Activated CD4-positive, alpha-beta memory T cell treated with anti-CD3 and anti-CD28 coated beads for 36 hours (primary cell): ENCODE data around the gene IFIT2. TPM values are rescaled to one million over a fixed set of nuclear protein-coding genes. Genes with fewer than 3 reads are reported as not detected.
A peak's percentile ranks its signal among the peaks of the same experiment; 100 is the strongest.
"Not testable (repeated sequence)": the region's sequence is repeated elsewhere in the genome, so short reads cannot be mapped to it uniquely, and the experiment has no call there.

Experiments used
- CTCF ChIA-PET: fragments of 350-600 bp; sonication (Branson Sonifier 250); formaldehyde crosslinking; loops from one replicate; lab custom pipeline; 2021; ENCODE audit warnings: antibody characterized with exemption, inconsistent platforms; lab: Charles Lee
- POLR2A ChIA-PET: fragments of 350-600 bp; sonication (Branson Sonifier 250); formaldehyde crosslinking; loops from one replicate; lab custom pipeline; 2021; ENCODE audit warnings: antibody characterized with exemption; lab: Charles Lee
- DNase-seq: peaks from one replicate; pipeline ENCODE4 v3.0.0-alpha.2; 2020
- H3K27ac Mint-ChIP-seq: one replicate; pipeline ENCODE4 v1.8.0; 2021; ENCODE audit warnings: mixed read lengths
- H3K27me3 Mint-ChIP-seq: one replicate; pipeline ENCODE4 v1.8.0; 2021; ENCODE audit warnings: mixed read lengths
- H3K36me3 Mint-ChIP-seq: one replicate; pipeline ENCODE4 v1.8.0; 2021; ENCODE audit warnings: mixed read lengths
- H3K4me1 Mint-ChIP-seq: one replicate; pipeline ENCODE4 v1.8.0; 2021; ENCODE audit warnings: low read depth, mixed read lengths
- H3K4me3 Mint-ChIP-seq: one replicate; pipeline ENCODE4 v1.8.0; 2021; ENCODE audit warnings: mild to moderate bottlenecking, mixed read lengths
- H3K9me3 Mint-ChIP-seq: one replicate; pipeline ENCODE4 v1.8.0; 2021; ENCODE audit warnings: mixed read lengths
- intact Hi-C: fragments of 100-400 bp; cut with micrococcal nuclease; formaldehyde crosslinking; loops from one replicate; pipeline ENCODE4 v1.15.1; 2023
- total RNA-seq, 2 experiments: library from RNA; stranded (reverse); gene quantifications; one replicate each; pipeline ENCODE4 v1.2.3, GENCODE V29; 2021

Gene IFIT2, protein sequence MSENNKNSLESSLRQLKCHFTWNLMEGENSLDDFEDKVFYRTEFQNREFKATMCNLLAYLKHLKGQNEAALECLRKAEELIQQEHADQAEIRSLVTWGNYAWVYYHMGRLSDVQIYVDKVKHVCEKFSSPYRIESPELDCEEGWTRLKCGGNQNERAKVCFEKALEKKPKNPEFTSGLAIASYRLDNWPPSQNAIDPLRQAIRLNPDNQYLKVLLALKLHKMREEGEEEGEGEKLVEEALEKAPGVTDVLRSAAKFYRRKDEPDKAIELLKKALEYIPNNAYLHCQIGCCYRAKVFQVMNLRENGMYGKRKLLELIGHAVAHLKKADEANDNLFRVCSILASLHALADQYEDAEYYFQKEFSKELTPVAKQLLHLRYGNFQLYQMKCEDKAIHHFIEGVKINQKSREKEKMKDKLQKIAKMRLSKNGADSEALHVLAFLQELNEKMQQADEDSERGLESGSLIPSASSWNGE
- 10 to 100 TPM; 26.6 to 27.7 TPM for total RNA-seq

DNA sequence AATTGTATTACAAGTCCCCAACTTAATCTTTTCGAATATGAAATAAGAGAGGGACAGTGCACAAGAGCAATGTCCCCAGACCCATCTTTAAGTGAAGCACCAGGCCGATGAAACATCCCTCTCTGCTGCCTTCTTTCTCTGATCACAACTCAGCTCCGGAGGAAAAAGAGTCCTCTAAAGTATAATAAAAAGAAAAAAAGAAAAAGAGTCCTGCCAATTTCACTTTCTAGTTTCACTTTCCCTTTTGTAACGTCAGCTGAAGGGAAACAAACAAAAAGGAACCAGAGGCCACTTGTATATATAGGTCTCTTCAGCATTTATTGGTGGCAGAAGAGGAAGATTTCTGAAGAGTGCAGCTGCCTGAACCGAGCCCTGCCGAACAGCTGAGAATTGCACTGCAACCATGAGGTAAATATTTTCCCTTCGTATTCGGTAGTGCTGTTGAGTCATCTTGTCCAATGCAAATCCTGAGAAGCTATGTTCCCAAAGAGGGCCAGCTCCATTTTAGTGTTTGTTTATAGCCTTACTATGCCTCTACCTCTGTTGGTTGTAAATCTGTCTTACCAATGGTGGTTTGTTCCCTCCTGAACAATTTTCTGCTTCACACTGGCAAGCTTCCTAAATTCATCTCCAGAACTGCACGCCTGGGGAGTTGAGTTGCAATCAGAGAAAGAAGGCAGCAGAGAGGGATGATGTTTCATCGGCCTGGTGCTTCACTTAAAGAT, at the start of gene IFIT2:
TSS of gene IFIT2 (plus strand) at position 326 of the 725 bp plus-strand sequence. CDS start at position 404, 78 bp downstream.
- DNase-seq: peak; percentile 40
- peaks cover 14% of the 10 kb centered on the region for H3K9me3 Mint-ChIP-seq
- intact Hi-C loops: loop anchor here (1.0 to 2.0 kb wide), 3 partner anchors 67 to 113 kb away; partner anchors contain the start of genes IFIT1 and IFIT5
- CTCF ChIA-PET: interaction anchor here (0.7 to 1.9 kb wide), 3 partner anchors 67 to 263 kb away, joined by 3 to 8 read pairs (median 3); partner anchors contain the start of gene IFIT5
- H3K27me3 Mint-ChIP-seq: no peaks in the 10 kb centered on the region
- H3K4me1 Mint-ChIP-seq: peaks cover 32% of the 10 kb centered on the region
- H3K4me3 Mint-ChIP-seq: peak within 1 kb of the TSS; percentile 79
- peaks cover 12% of the 10 kb centered on the region for H3K36me3 Mint-ChIP-seq
- peak within 1 kb of the TSS; percentile 68 for H3K27ac Mint-ChIP-seq
- POLR2A ChIA-PET: interaction anchor here (1.4 kb wide), 1 partner anchor 30 kb away, joined by 7 read pairs; no protein-coding TSS in a partner anchor

DNA sequence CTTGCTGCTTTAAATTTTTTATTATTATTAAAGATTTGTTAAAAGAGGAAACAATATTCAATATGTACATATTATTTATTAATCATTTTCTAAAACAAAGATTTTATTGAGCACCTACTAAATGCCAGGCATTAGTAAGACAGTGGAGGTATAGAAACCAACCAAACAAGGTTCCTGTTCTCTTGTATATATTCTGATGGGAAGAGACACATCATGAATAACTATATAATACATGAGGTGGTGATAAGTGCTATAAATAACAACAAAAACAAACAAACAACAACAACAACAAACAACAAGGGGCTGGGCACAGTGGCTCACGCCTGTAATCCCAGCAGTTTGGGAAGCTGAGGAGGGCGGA, 49.6 kb upstream of the IFIT2 start:
- H3K4me3 Mint-ChIP-seq: no peak overlapping the region
- H3K27ac Mint-ChIP-seq: no peak overlapping the region
- CTCF ChIA-PET: interaction anchor here (0.8 to 2.5 kb wide), 6 partner anchors 21 to 418 kb away, joined by 3 to 18 read pairs (median 6); no protein-coding TSS in a partner anchor
- peaks cover 10% of the 10 kb centered on the region for H3K36me3 Mint-ChIP-seq
- peaks cover 21% of the 10 kb centered on the region for H3K9me3 Mint-ChIP-seq
- POLR2A ChIA-PET: interaction anchor here (0.9 kb wide), 1 partner anchor 161 kb away, joined by 3 read pairs; no protein-coding TSS in a partner anchor
- DNase-seq: no peak
- peaks cover 30% of the 10 kb centered on the region for H3K4me1 Mint-ChIP-seq
- intact Hi-C loops: loop anchor here (2.0 to 10.0 kb wide), 3 partner anchors 393 to 1623 kb away; partner anchors contain the start of genes KLLN, PANK1, PTEN and RPP30
- peaks cover 2% of the 10 kb centered on the region for H3K27me3 Mint-ChIP-seq

DNA sequence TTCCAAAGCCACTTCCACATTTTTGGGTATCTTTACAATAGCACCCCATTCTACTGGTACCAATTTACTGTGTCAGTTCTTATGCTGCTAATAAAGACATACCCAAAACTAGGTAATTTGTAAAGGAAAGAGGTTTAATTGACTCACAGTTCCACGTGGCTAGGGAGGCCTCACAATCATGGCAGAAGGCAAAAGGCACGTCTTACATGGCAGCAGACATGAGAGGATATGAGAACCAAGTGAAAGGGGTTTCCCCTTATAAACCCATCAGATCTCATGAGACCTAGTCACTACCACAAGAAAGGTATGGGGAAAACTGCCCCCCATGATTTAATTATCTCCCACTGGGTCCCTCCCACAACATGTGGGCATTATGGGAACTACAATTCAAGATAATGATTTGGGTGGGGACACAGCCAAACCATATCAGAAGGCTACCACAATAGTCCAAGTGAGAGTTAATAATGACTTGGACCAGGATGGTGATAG, 46.7 kb upstream of the IFIT2 start:
- H3K27ac Mint-ChIP-seq, CTCF ChIA-PET, DNase-seq, H3K4me3 Mint-ChIP-seq, H3K27me3 Mint-ChIP-seq, POLR2A ChIA-PET: not testable (repeated sequence)
- Mint-ChIP-seq H3K4me1 (peaks cover 19% of the 10 kb centered on the region), H3K36me3 (peaks cover 10% of the 10 kb centered on the region), H3K9me3 (peaks cover 21% of the 10 kb centered on the region)
- intact Hi-C loops: loop anchor here (10.0 kb wide), 1 partner anchor 1620 kb away; the partner anchor contains the start of gene RPP30

DNA sequence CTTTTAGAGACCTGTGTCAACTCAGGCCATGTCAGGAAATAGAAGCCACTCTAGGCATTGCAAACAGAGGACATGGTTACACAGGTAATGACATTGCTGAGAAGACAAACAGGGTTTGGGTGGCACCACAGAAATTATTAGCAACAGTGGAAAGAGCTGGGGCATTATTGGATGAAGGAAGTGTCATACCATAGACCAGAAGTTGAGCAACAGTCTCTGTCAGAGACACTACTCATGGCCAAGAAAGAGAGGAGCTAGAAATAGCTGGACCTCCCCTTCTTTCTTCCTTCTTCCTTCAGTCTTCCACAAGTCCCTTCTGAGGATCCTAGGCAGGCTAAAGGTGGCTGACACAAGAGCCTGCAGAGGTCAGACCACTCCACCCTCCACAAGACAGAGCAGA, 46.1 kb upstream of the IFIT2 start:
- ChIA-PET CTCF (no interaction called here), POLR2A (no interaction called here)
- Mint-ChIP-seq H3K4me3 (no peak overlapping the region), H3K36me3 (peaks cover 10% of the 10 kb centered on the region), H3K27ac (no peak overlapping the region), H3K9me3 (peaks cover 21% of the 10 kb centered on the region), H3K4me1 (peaks cover 18% of the 10 kb centered on the region), H3K27me3 (peaks cover 6% of the 10 kb centered on the region)
- DNase-seq: no peak
- intact Hi-C loops: loop anchor here (10.0 kb wide), 1 partner anchor 1619 kb away; the partner anchor contains the start of gene RPP30

DNA sequence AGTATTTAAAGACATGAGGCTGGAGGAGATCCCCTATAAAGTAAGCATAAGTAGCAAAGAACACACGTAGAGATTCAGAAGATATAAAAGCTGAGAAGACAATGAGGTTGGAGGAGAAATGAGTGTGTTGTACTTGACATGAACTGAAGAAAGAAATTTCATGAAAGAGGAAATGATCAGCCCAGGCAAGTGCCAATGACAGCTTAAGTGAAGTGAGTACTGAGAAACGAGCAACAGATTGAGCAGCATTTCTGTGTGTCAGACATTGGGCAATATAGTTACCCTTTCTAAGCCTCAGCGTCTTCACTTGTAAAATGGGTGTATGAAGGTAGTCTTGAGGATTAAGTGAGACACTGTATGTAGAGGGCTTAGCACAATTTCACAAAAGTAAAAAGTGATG, 45.5 kb upstream of the IFIT2 start:
- Mint-ChIP-seq H3K27ac (no peak overlapping the region), H3K4me1 (peaks cover 13% of the 10 kb centered on the region), H3K4me3 (no peak overlapping the region), H3K27me3 (peaks cover 6% of the 10 kb centered on the region), H3K36me3 (peaks cover 10% of the 10 kb centered on the region), H3K9me3 (peaks cover 21% of the 10 kb centered on the region)
- intact Hi-C loops: loop anchor here (10.0 kb wide), 1 partner anchor 1618 kb away; the partner anchor contains the start of gene RPP30
- CTCF ChIA-PET: no interaction called here
- POLR2A ChIA-PET: no interaction called here
- DNase-seq: no peak

DNA sequence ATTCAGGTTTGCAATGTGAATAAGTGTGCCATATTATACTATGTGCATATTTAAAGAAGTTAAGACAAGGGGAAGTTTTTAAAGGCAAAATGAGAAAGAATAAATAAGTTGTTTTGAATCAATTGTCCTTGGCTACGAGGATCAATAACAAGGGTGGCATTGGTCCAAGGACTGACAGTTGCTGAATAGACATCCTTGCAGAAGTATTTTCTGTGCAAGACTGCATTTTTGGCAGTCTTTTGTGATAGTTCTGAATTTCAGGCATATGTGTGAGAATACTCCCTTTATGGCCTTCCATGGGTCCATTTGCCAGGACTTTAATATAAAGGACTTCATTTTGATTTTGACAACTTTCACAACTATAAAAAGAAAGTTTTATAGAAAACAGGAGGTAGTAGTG, 44.9 kb upstream of the IFIT2 start:
- intact Hi-C loops: loop anchor here (10.0 kb wide), 1 partner anchor 1618 kb away; the partner anchor contains the start of gene RPP30
- CTCF ChIA-PET: interaction anchor here (1.0 to 1.2 kb wide), 2 partner anchors 10 to 133 kb away, joined by 3 read pairs; no protein-coding TSS in a partner anchor
- H3K36me3 Mint-ChIP-seq: peaks cover 10% of the 10 kb centered on the region

DNA sequence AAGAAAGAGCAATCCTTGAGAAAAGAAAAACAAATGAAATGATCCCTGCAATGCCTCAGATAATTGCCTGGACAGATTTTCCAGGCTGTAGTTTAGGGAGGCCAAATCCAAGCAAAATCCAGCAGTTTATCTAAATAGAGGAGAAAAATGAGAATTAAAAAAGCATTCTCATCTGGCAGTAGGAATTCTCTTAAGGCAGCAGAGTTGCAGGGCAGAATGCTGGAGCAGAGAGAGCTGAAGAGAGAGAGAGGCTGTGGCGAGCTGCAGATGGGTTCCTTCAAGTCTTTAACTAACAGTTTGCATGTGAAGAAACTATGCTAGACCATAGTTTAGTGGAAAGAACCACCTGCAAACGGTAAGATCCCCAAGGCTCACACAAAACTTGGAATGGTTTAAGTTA, 44.3 kb upstream of the IFIT2 start:
- intact Hi-C loops: loop anchor here (10.0 kb wide), 1 partner anchor 1617 kb away; the partner anchor contains the start of gene RPP30
- POLR2A ChIA-PET: no interaction called here
- DNase-seq: no peak
- Mint-ChIP-seq H3K9me3 (peaks cover 21% of the 10 kb centered on the region), H3K36me3 (peaks cover 10% of the 10 kb centered on the region), H3K27me3 (peaks cover 6% of the 10 kb centered on the region), H3K4me3 (no peak overlapping the region), H3K4me1 (peaks cover 11% of the 10 kb centered on the region), H3K27ac (no peak overlapping the region)
- CTCF ChIA-PET: interaction anchor here (0.9 to 1.2 kb wide), 3 partner anchors 11 to 132 kb away, joined by 3 read pairs; no protein-coding TSS in a partner anchor

More for the DNA sequence above, 44.9 kb upstream of the IFIT2 start:
- DNase-seq: no peak
- peaks cover 6% of the 10 kb centered on the region for H3K27me3 Mint-ChIP-seq
- H3K4me1 Mint-ChIP-seq: peaks cover 13% of the 10 kb centered on the region
- POLR2A ChIA-PET: no interaction called here
- H3K9me3 Mint-ChIP-seq: peaks cover 21% of the 10 kb centered on the region
- H3K4me3 Mint-ChIP-seq: no peak overlapping the region
- H3K27ac Mint-ChIP-seq: no peak overlapping the region

DNA sequence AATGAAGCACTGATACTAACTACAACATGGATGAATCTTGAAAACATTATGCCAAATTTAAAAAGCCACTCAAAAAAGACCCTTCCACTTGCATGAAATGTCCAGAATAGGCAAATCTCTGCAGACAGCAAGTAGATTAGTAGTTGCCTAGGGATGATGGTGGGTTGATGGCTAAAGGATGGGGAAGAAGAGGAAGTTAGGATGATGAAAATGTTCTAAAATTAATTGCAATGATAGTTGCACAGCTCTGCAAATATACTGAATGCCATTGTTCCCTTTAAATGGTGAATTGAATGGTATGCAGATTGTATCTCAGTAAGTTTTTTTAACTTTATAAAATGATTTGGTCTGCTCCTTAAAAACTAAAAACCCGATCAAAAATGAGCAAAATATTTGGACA, 43.0 kb upstream of the IFIT2 start:
- Mint-ChIP-seq H3K4me3 (no peak overlapping the region), H3K27ac (no peak overlapping the region), H3K4me1 (peaks cover 11% of the 10 kb centered on the region), H3K36me3 (peaks cover 10% of the 10 kb centered on the region), H3K9me3 (peaks cover 14% of the 10 kb centered on the region), H3K27me3 (peaks cover 6% of the 10 kb centered on the region)
- intact Hi-C loops: loop anchor here (10.0 kb wide), 1 partner anchor 1616 kb away; the partner anchor contains the start of gene RPP30
- POLR2A ChIA-PET: no interaction called here
- DNase-seq: no peak
- CTCF ChIA-PET: interaction anchor here (0.9 to 1.6 kb wide), 4 partner anchors 12 to 161 kb away, joined by 3 to 6 read pairs (median 4); partner anchors contain the start of gene IFIT5

DNA sequence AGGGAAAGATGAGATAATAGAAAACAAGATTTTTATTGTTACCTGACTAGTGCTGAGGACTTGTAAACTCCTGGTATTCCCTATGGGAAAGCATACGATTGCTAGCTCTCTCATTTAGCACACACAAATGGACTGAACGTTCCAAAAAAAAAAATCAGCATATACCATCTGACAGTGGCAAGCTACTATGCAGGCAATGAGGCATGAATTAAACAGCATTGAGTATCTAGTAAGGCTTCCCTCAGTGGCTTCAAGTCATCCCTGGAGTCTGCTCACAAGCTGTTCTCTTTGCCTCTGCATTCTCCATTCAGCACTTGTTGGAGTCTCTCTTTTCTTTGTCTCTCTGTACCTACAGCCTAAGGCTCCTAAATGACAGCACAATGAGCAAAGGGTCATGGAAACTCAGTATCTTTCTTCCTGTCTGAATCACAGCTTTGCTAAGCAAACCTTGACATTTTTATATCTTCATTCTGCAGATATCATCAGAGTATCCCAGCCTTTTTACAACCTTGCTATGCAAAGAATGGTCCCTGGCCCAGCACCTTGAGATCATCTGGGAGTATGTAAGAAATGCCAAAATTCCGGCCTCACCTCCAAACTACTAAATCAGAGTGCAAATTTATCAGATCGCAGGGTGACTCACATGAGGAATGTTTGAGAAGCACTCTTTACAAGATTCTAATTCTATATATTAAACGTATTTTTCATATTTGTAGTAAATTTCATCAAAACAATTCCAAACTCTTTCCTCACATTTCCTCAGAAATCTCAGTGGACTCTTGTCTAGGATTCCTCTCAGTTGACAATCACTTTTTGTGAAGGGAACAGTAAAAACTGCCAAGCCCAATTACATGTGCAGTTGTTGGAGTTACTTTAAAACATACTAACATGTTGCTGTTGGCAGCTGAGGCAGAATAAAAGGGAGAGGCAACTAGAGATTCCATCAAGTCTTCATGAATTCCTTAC, 39.5 kb upstream of the IFIT2 start:
- peaks cover 4% of the 10 kb centered on the region for H3K4me1 Mint-ChIP-seq
- peaks cover 3% of the 10 kb centered on the region for H3K27me3 Mint-ChIP-seq
- ChIA-PET POLR2A (no interaction called here), CTCF (interaction anchor here (0.5 to 1.3 kb wide), 5 partner anchors 20 to 190 kb away, joined by 3 to 5 read pairs (median 3); partner anchors contain the start of gene IFIT1)
- no peak for DNase-seq
- no peaks in the 10 kb centered on the region for H3K9me3 Mint-ChIP-seq
- H3K27ac Mint-ChIP-seq: no peak overlapping the region
- H3K4me3 Mint-ChIP-seq: no peak overlapping the region
- H3K36me3 Mint-ChIP-seq: peaks cover 3% of the 10 kb centered on the region
- intact Hi-C loops: no loop called here

DNA sequence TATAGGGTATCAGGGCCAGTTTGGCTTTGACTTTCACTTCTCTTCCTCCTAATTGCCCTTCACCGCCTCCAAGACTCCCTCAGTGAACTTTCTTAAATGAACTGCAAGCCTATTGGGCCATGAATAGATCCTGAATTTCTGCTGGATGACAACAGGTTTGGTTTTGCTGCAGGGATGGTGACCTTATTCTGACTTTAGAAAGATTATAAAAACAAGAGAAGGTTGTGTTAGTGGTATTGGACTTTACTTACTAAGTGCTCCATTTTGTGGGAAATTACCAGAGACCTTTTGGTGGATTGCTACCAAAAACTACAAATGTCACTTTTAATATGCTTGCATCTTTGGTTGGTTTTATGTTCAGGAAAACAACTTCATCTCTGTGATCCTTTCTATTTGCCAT, 38.8 kb upstream of the IFIT2 start:
- intact Hi-C loops: no loop called here
- no peak overlapping the region for H3K27ac Mint-ChIP-seq
- H3K27me3 Mint-ChIP-seq: no peaks in the 10 kb centered on the region
- no peaks in the 10 kb centered on the region for H3K9me3 Mint-ChIP-seq
- ChIA-PET CTCF (no interaction called here), POLR2A (no interaction called here)
- H3K4me3 Mint-ChIP-seq: no peak overlapping the region
- DNase-seq: no peak
- H3K36me3 Mint-ChIP-seq: peaks cover 3% of the 10 kb centered on the region
- peaks cover 4% of the 10 kb centered on the region for H3K4me1 Mint-ChIP-seq
